UCSD-AML1 (cell line): ENCODE results near the gene WDR19.

Experiments
- DNase-seq: peaks from one replicate; lab custom pipeline; 2025; ENCODE audit not compliant: unreplicated experiment; lab: John Stamatoyannopoulos, UW

WDR19 gene

DNA sequence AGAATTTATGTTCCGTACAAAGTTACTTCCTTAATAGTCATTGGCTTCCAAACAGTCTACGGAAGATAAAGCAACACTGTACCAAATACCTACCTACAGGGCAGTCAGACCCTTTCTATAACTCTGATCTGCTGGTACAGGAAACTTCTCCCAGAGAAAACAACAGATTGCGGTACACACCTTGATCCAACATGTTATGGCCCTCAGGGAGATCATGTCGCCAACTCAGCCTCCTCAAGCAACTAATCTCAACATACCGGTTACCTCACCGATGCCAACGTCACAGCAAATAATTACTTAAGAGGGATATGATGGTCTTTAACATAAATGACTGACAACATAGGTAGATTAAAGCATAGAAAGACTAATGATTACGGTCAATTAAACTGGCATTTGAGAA is 113.5 kb downstream of the WDR19 start:
- DNase-seq = no peak

DNA sequence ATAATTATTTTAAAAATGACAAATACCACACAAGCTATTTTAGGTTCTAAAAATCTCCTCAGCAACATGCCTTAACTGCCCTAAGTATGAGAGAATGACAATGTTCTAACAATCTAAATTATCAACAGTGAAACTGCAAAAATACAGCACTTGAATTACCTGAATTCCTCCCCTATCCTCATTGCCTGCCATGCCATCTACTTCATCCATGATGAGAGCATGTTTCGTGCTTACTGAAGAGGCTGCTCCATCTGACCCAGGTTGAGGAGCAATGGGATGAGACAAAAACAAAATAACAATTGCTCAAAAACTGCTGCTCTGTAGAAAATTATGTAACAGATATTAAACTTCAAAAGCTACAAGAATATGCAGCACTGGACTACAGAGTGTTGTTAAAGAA is 120.6 kb downstream of the WDR19 start:
- DNase-seq = no peak

GRCh38 chr4:39303871-39304270 is 121.5 kb downstream of the WDR19 start:
- no peak for DNase-seq

- DNase-seq = no peak
Observed at GRCh38 chr4:39304651-39305050, 122.3 kb downstream of the WDR19 start.

- no peak for DNase-seq
Observed at GRCh38 chr4:39305912-39306677, 123.8 kb downstream of the WDR19 start.

- DNase-seq = no peak
Observed at GRCh38 chr4:39308611-39309010, 126.3 kb downstream of the WDR19 start.

GRCh38 chr4:39312816-39313215 is 130.5 kb downstream of the WDR19 start:
- DNase-seq = no peak

DNA sequence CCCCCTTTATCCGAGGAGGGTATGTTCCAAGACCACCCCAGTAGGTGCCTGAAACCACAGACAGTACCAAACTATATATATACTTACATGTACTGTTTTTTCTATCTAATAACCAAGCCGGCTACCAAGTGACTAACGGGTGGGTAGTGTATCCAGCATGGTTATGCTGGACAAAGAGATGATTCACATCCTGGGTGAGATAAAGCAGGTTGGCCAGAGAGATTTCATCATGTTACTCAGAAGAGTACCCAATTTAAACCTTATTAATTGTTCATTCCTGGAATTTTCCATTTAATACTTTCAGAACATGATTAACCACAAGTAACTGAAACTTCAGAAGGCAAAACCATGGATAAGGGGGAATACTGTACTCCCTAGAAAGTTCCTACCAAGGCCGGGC is 137.3 kb downstream of the WDR19 start:
- no peak for DNase-seq

- DNase-seq = no peak
Observed at GRCh38 chr4:39320381-39321115, 138.2 kb downstream of the WDR19 start.

GRCh38 chr4:39323821-39324220 is 141.5 kb downstream of the WDR19 start:
- no peak for DNase-seq

GRCh38 chr4:39324446-39324845 is 142.1 kb downstream of the WDR19 start:
- DNase-seq = no peak

- no peak for DNase-seq
Observed at GRCh38 chr4:39324897-39325613, 142.7 kb downstream of the WDR19 start.

- DNase-seq = no peak
Observed at GRCh38 chr4:39326468-39326977, 144.2 kb downstream of the WDR19 start.

- DNase-seq = no peak
Observed at GRCh38 chr4:39330353-39330752, 148.0 kb downstream of the WDR19 start.

GRCh38 chr4:39331191-39331590 is 148.9 kb downstream of the WDR19 start:
- DNase-seq = no peak
